ENCODE measurements around the gene ACTRT2. TPM values are rescaled to one million over a fixed set of nuclear protein-coding genes. Genes with fewer than 3 reads are reported as not detected.
A peak's percentile ranks its signal among the peaks of the same experiment; 100 is the strongest.

Gene ACTRT2
- total RNA-seq, 1 donor: not detected

GRCh38 chr1:3024019-3024418, 2.8 kb downstream of the ACTRT2 start:
- peak; percentile 30 for TF ChIP-seq CTCF (IDR thresholded peaks at IDR 0.05; ENCODE audit: insufficient read depth, low read length)
- no peak overlapping the region for H3K4me3 ChIP-seq (ENCODE audit: low read depth, low read length)
- no peak for DNase-seq (ENCODE audit: low read depth)

- no peak overlapping the region for H3K4me3 ChIP-seq (ENCODE audit: low read depth, low read length)
- no peak for TF ChIP-seq CTCF (IDR thresholded peaks at IDR 0.05; ENCODE audit: insufficient read depth, low read length)
- no peak for DNase-seq (ENCODE audit: low read depth)
Measured at GRCh38 chr1:3024588-3024987, 3.3 kb downstream of the ACTRT2 start.

GRCh38 chr1:3026124-3026523, 4.9 kb downstream of the ACTRT2 start:
- DNase-seq (ENCODE audit: low read depth): no peak
- H3K4me3 ChIP-seq (ENCODE audit: low read depth, low read length): no peak overlapping the region
- no peak for TF ChIP-seq CTCF (IDR thresholded peaks at IDR 0.05; ENCODE audit: insufficient read depth, low read length)

- no peak overlapping the region for H3K4me3 ChIP-seq (ENCODE audit: low read depth, low read length)
- no peak for DNase-seq (ENCODE audit: low read depth)
- TF ChIP-seq CTCF (IDR thresholded peaks at IDR 0.05; ENCODE audit: insufficient read depth, low read length): no peak
Measured at GRCh38 chr1:3026581-3027391, 5.5 kb downstream of the ACTRT2 start.

GRCh38 chr1:3027611-3028371, 6.5 kb downstream of the ACTRT2 start:
- H3K4me3 ChIP-seq (ENCODE audit: low read depth, low read length): no peak overlapping the region
- no peak for DNase-seq (ENCODE audit: low read depth)
- TF ChIP-seq CTCF (IDR thresholded peaks at IDR 0.05; ENCODE audit: insufficient read depth, low read length): no peak

- no peak for DNase-seq (ENCODE audit: low read depth)
Measured at GRCh38 chr1:3028531-3029282, 7.4 kb downstream of the ACTRT2 start.

More at GRCh38 chr1:3028531-3029282, 7.4 kb downstream of the ACTRT2 start:
- no peak overlapping the region for H3K4me3 ChIP-seq (ENCODE audit: low read depth, low read length)
- TF ChIP-seq CTCF (IDR thresholded peaks at IDR 0.05; ENCODE audit: insufficient read depth, low read length): no peak

All from fibroblast of the aortic adventitia (primary cell).